A673 (cell line): ENCODE data around the gene MTHFD1L. TPM values are rescaled to one million over a fixed set of nuclear protein-coding genes. Genes with fewer than 3 reads are reported as not detected.
"Not testable (repeated sequence)": the region's sequence is repeated elsewhere in the genome, so short reads cannot be mapped to it uniquely, and the experiment has no call there.

Experiments used
- BruUV-seq: library from RNA; stranded (reverse); fragments of 400-500 nt; replicated peaks from 2 replicates; lab custom pipeline; 2021; lab: Mats Ljungman, UMichigan
- CTCF ChIA-PET: fragments of 300-600 bp; sonication (Branson Sonifier 250); formaldehyde crosslinking; loops from one replicate; lab custom pipeline; 2022; ENCODE audit warnings: antibody characterized with exemption; lab: Charles Lee
- POLR2A ChIA-PET: fragments of 300-600 bp; sonication (Branson Sonifier 250); formaldehyde crosslinking; loops from one replicate; lab custom pipeline; 2022; ENCODE audit warnings: antibody characterized with exemption; ENCODE audit not compliant: low non-redundant PET; lab: Charles Lee
- DNase-seq: peaks from one replicate; pipeline ENCODE4 v3.0.0-alpha.2; 2015; ENCODE audit warnings: low spot score
- H3K27ac ChIP-seq: fragments of 200-600 bp; sonication (generic); 2 replicates; pipeline ENCODE4 v1.5.1; 2016; ENCODE audit warnings: mixed run types, low read depth, mild to moderate bottlenecking, mixed read lengths, antibody characterized with exemption, low read length; ENCODE audit not compliant: poor library complexity, severe bottlenecking
- H3K27me3 ChIP-seq: fragments of 200-600 bp; sonication (generic); replicated peaks from 2 replicates; pipeline ENCODE4 v1.6.1; 2017; ENCODE audit warnings: mixed run types, low read depth, mild to moderate bottlenecking, mixed read lengths, antibody characterized with exemption, low read length; ENCODE audit not compliant: insufficient read depth, poor library complexity
- H3K36me3 ChIP-seq: fragments of 200-600 bp; sonication (generic); 2 replicates; pipeline ENCODE4 v1.6.1; 2016; ENCODE audit warnings: mixed run types, mild to moderate bottlenecking, mixed read lengths, antibody characterized with exemption, low read length; ENCODE audit not compliant: insufficient read depth, poor library complexity, severe bottlenecking
- H3K4me1 ChIP-seq: fragments of 200-600 bp; sonication (generic); 2 replicates; pipeline ENCODE4 v1.6.1; 2017; ENCODE audit warnings: mixed run types, mild to moderate bottlenecking, mixed read lengths, antibody characterized with exemption, low read length; ENCODE audit not compliant: insufficient read depth, poor library complexity, severe bottlenecking
- H3K4me3 ChIP-seq: fragments of 200-600 bp; sonication (generic); 2 replicates; pipeline ENCODE4 v1.5.1; 2016; ENCODE audit warnings: low read depth, mixed run types, mild to moderate bottlenecking, mixed read lengths, low read length; ENCODE audit not compliant: poor library complexity, severe bottlenecking
- H3K9me3 ChIP-seq: fragments of 200-600 bp; sonication (generic); 2 replicates; pipeline ENCODE4 v1.6.1; 2016; ENCODE audit warnings: mixed run types, low read depth, mild to moderate bottlenecking, mixed read lengths, antibody characterized with exemption, low read length; ENCODE audit not compliant: poor library complexity, severe bottlenecking
- EZH2 ChIP-seq: fragments of 200-600 bp; sonication (generic); IDR thresholded peaks from 2 replicates; pipeline ENCODE4 v1.6.1; 2017; ENCODE audit warnings: borderline replicate concordance, low read depth, mild to moderate bottlenecking, mixed read lengths, antibody characterized with exemption, low read length; ENCODE audit not compliant: poor library complexity, severe bottlenecking
- intact Hi-C: fragments of 100-400 bp; cut with micrococcal nuclease; formaldehyde crosslinking; loops from one replicate; pipeline ENCODE4 v1.10.0; 2022; ENCODE audit not compliant: unreplicated experiment
- total RNA-seq: library from RNA; stranded (reverse); gene quantifications from 2 replicates; pipeline ENCODE4 v1.2.3, GENCODE V29; 2021
- TF ChIP-seq, protein P1 (sequence below): fragments of 300-800, 200-600 bp; sonication (generic); conservative IDR thresholded peaks from 2 replicates; pipeline ENCODE4 v1.5.1; 2017; ENCODE audit warnings: low read depth, mild to moderate bottlenecking, antibody characterized with exemption, low read length, moderate library complexity, mixed read lengths

The MTHFD1L gene
- total RNA-seq, 1 experiment from 2014 or later = 78.7 TPM

DNA sequence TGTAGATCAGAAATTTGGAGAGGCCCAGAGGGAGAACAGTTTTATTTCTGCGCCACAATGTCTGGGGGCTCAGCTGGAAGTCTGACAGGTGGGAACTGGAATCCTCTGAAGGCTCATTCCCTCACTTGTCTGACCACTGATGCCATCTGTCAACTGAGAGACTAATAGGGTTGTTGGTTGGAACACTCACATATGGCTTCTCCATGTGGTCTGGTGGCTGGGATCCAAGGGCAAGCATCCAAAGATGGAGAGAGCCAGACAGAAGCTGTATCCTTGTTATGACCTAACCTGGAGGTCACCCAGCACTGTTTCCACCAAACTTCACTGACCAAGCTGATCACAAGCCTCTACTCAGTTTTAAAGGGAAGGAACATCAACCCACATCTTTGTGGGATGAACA is 256.4 kb downstream of the MTHFD1L start:
- Histone ChIP-seq H3K36me3 (no peaks in the 10 kb centered on the region), H3K9me3 (no peaks in the 10 kb centered on the region), H3K4me1 (no peaks in the 10 kb centered on the region), H3K27me3 (no peaks in the 10 kb centered on the region), H3K27ac (no peak overlapping the region), H3K4me3 (no peak overlapping the region)
- POLR2A ChIA-PET = no interaction called here
- CTCF ChIA-PET = no interaction called here
- BruUV-seq = no TSS peak
- DNase-seq = no peak
- intact Hi-C loops = no loop called here
- no peak for TF ChIP-seq EZH2
- TF ChIP-seq, protein P1, sequence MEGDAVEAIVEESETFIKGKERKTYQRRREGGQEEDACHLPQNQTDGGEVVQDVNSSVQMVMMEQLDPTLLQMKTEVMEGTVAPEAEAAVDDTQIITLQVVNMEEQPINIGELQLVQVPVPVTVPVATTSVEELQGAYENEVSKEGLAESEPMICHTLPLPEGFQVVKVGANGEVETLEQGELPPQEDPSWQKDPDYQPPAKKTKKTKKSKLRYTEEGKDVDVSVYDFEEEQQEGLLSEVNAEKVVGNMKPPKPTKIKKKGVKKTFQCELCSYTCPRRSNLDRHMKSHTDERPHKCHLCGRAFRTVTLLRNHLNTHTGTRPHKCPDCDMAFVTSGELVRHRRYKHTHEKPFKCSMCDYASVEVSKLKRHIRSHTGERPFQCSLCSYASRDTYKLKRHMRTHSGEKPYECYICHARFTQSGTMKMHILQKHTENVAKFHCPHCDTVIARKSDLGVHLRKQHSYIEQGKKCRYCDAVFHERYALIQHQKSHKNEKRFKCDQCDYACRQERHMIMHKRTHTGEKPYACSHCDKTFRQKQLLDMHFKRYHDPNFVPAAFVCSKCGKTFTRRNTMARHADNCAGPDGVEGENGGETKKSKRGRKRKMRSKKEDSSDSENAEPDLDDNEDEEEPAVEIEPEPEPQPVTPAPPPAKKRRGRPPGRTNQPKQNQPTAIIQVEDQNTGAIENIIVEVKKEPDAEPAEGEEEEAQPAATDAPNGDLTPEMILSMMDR = no peak

GRCh38 chr6:151123641-151124040 is 258.1 kb downstream of the MTHFD1L start:
- H3K36me3 ChIP-seq, H3K4me1 ChIP-seq, H3K27me3 ChIP-seq, POLR2A ChIA-PET, H3K27ac ChIP-seq, DNase-seq, intact Hi-C loops, BruUV-seq, H3K9me3 ChIP-seq, CTCF ChIA-PET, H3K4me3 ChIP-seq: not testable (repeated sequence)

DNA sequence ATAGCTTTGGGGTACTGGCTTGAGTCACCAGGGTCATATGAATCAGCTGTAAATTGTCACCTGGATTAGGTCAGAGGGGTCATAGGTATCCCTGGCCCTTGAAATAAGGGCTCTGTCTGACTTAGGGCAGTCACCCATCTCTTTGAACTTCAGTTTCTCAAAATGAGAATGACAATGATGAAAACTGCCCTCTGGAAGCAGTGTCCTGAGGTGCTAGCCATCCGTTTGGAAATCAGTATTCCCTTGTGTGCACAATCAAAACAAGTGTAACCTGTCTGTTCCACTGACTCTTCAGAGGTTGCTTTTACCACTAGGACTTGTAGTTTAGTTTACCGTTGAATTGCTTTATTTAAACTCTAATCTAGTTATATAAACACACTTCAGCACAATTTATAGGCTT is 259.7 kb downstream of the MTHFD1L start:
- H3K4me1 ChIP-seq, H3K27me3 ChIP-seq, intact Hi-C loops, H3K36me3 ChIP-seq, H3K27ac ChIP-seq, BruUV-seq, H3K4me3 ChIP-seq, CTCF ChIA-PET, DNase-seq, POLR2A ChIA-PET, H3K9me3 ChIP-seq: not testable (repeated sequence)

DNA sequence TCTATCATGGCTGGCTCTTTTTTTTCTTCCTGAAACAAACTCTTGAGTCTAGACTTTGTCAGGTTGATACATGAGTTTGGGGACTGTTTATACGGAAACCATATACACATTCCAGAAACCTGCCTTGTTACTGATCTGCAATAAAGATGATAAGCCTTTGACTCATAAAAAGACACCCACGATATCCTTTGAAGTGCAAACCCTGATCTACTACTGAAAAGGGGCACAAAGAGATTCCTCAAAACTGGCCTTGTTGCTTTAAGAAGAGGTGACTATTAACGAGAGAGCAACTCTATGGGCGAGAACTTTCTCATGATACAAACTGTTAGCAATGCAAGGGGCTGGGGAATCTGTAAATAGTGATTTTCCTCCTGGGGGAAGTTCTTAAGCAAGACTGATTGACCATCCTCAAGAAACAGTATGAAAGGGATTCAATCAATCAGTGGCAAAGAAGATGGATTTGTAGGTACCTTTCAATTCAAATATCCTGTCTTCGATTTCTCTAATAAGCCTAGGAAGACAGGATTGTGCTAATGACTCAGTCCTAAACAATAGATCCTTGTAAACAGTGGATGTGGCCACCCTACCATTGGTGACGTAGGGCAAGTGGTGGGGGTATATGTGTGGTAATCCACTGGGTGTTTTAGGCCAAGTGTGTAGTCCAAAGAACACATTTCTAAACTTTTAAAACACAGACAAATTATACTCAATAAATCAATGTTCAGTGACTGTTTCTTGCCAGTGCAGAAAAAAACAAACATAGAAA is 260.3 kb downstream of the MTHFD1L start:
- H3K9me3 ChIP-seq, BruUV-seq, intact Hi-C loops, CTCF ChIA-PET, H3K4me1 ChIP-seq, H3K4me3 ChIP-seq, DNase-seq, POLR2A ChIA-PET, H3K27ac ChIP-seq, H3K27me3 ChIP-seq, H3K36me3 ChIP-seq: not testable (repeated sequence)

GRCh38 chr6:151126417-151126724 is 260.9 kb downstream of the MTHFD1L start:
- H3K36me3 ChIP-seq, H3K27ac ChIP-seq, H3K4me1 ChIP-seq, H3K27me3 ChIP-seq, H3K4me3 ChIP-seq, DNase-seq, intact Hi-C loops, POLR2A ChIA-PET, BruUV-seq, H3K9me3 ChIP-seq, CTCF ChIA-PET: not testable (repeated sequence)

GRCh38 chr6:151127133-151127798 is 261.8 kb downstream of the MTHFD1L start:
- H3K9me3 ChIP-seq, BruUV-seq, H3K4me1 ChIP-seq, H3K4me3 ChIP-seq, intact Hi-C loops, DNase-seq, CTCF ChIA-PET, H3K36me3 ChIP-seq, POLR2A ChIA-PET, H3K27me3 ChIP-seq, H3K27ac ChIP-seq: not testable (repeated sequence)
